ENCODE results near the gene NUP93.

DNA sequence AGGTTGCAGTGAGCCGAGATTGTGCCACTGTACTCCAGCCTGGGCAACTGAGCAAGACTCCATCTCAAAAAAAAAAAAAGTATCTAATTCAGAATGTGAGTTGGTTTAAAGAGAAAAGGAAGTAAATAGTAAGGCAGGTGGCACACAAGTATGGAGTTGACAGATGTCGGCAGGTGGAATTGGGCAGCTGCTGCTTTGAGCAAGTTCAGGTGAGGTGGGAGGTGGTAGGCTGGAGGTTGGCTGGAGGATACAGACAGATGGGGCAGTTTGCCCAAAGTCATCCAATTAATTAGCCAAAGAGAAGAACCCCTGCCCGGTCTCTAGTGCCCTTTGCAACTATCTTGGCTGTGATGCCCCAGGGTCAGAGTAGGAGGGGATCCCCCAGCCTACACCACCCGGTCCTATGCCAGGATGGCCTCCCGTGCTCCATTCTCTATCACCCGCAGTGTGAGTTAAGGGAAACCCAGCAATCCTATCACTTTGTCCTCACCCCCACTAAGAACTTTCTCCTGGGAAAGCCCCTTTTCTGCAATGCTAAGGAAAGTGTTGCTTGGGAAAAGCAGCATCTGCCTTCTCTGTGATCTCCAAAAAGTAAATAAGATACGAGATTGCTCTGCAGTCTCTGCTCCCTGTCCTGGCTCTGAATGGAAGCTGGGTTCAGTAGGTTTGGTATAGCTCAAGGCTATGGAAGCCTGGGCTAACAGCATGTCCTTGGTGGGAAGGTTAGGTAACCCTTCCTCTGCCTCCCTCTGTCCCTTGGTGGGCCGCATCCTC is 167.3 kb downstream of the NUP93 start:
- TF ChIP-seq, protein P1, sequence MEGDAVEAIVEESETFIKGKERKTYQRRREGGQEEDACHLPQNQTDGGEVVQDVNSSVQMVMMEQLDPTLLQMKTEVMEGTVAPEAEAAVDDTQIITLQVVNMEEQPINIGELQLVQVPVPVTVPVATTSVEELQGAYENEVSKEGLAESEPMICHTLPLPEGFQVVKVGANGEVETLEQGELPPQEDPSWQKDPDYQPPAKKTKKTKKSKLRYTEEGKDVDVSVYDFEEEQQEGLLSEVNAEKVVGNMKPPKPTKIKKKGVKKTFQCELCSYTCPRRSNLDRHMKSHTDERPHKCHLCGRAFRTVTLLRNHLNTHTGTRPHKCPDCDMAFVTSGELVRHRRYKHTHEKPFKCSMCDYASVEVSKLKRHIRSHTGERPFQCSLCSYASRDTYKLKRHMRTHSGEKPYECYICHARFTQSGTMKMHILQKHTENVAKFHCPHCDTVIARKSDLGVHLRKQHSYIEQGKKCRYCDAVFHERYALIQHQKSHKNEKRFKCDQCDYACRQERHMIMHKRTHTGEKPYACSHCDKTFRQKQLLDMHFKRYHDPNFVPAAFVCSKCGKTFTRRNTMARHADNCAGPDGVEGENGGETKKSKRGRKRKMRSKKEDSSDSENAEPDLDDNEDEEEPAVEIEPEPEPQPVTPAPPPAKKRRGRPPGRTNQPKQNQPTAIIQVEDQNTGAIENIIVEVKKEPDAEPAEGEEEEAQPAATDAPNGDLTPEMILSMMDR (IDR thresholded peaks at IDR 0.05; ENCODE audit: poor library complexity, severe bottlenecking): no peak
- TF ChIP-seq EZH2 (IDR thresholded peaks at IDR 0.05; ENCODE audit: borderline replicate concordance, insufficient read depth, low read length, poor library complexity, severe bottlenecking) (no peak), EP300 (conservative IDR thresholded peaks at IDR 0.05; ENCODE audit: poor library complexity, severe bottlenecking) (no peak), POLR2AphosphoS5 (IDR thresholded peaks at IDR 0.05) (no peak), TAF1 (IDR thresholded peaks at IDR 0.05; ENCODE audit: low read depth) (no peak), RAD21 (conservative IDR thresholded peaks at IDR 0.05) (no peak), SMC3 (conservative IDR thresholded peaks at IDR 0.05; ENCODE audit: poor library complexity) (no peak), MXI1 (conservative IDR thresholded peaks at IDR 0.05; ENCODE audit: poor library complexity, severe bottlenecking) (no peak)
- TF ChIP-seq, protein P2, sequence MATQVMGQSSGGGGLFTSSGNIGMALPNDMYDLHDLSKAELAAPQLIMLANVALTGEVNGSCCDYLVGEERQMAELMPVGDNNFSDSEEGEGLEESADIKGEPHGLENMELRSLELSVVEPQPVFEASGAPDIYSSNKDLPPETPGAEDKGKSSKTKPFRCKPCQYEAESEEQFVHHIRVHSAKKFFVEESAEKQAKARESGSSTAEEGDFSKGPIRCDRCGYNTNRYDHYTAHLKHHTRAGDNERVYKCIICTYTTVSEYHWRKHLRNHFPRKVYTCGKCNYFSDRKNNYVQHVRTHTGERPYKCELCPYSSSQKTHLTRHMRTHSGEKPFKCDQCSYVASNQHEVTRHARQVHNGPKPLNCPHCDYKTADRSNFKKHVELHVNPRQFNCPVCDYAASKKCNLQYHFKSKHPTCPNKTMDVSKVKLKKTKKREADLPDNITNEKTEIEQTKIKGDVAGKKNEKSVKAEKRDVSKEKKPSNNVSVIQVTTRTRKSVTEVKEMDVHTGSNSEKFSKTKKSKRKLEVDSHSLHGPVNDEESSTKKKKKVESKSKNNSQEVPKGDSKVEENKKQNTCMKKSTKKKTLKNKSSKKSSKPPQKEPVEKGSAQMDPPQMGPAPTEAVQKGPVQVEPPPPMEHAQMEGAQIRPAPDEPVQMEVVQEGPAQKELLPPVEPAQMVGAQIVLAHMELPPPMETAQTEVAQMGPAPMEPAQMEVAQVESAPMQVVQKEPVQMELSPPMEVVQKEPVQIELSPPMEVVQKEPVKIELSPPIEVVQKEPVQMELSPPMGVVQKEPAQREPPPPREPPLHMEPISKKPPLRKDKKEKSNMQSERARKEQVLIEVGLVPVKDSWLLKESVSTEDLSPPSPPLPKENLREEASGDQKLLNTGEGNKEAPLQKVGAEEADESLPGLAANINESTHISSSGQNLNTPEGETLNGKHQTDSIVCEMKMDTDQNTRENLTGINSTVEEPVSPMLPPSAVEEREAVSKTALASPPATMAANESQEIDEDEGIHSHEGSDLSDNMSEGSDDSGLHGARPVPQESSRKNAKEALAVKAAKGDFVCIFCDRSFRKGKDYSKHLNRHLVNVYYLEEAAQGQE (IDR thresholded peaks at IDR 0.05; ENCODE audit: borderline replicate concordance): no peak
